T-helper 2 cell treated with Interferon-gamma antibody and Interleukin-4, amounts not matched to agents 100 ng/mL and 5 ng/mL, for 36 hours (primary cell): ENCODE results near the gene ACTN3. TPM values are rescaled to one million over a fixed set of nuclear protein-coding genes. Genes with fewer than 3 reads are reported as not detected.
"Not testable (repeated sequence)": the region's sequence is repeated elsewhere in the genome, so short reads cannot be mapped to it uniquely, and the experiment has no call there.

Experiments
- intact Hi-C: fragments of 100-400 bp; cut with micrococcal nuclease; formaldehyde crosslinking; loops from one replicate; pipeline ENCODE4 v1.15.1; 2023
- total RNA-seq: library from RNA; stranded (reverse); gene quantifications from 2 replicates; pipeline ENCODE4 v1.2.3, GENCODE V29; 2022

Gene ACTN3
- total RNA-seq, 1 donor from 2014 or later: 0.05 TPM

DNA sequence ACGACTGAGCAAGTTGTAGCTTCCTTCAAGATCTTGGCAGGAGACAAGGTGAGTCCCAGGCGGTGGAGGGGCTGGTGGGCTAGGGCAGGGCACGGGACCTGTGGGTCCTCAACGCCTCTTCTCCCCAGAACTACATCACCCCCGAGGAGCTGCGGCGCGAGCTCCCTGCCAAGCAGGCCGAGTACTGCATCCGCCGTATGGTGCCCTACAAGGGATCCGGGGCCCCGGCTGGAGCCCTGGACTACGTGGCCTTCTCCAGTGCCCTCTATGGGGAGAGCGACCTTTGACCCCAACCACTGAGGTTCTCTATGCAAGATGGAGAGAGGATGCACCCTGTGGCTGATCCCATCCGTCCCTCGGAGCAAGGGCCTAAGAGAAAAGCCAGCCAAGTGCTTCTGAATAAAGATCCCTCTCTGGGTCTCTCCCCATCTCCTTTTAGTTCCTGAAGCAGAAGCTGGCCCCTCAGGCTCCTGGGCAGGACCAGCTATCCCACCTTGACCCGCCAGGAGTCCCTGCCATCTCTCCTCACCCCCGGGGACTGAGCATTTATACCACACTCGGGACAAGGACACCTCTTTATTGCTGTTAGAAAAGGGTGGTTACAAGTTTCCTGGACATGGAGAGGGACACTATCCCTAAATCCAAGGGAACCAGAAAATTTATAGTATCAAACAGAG lies 16.3 kb downstream of the ACTN3 start:
- intact Hi-C loops: no loop called here

DNA sequence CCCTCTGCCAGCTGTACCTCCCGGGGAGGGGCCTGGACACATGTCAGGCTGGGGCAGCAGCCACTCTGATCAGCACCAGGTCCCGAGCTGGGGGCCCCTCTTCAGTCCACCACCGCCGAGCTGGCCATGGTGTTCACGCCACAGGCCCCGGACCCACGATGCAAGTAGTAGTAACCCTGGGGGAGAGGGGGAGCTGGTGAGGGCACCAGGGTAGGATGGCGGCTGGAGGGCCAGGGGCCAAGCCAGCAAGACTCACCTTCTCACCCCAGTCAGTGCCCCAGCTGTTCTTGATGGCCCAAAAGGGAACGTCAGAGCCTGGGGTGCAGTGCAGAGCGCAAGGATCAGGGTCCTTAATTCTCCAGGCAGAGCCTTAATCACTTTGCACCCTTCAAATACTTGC lies 17.1 kb downstream of the ACTN3 start:
- intact Hi-C loops: no loop called here

DNA sequence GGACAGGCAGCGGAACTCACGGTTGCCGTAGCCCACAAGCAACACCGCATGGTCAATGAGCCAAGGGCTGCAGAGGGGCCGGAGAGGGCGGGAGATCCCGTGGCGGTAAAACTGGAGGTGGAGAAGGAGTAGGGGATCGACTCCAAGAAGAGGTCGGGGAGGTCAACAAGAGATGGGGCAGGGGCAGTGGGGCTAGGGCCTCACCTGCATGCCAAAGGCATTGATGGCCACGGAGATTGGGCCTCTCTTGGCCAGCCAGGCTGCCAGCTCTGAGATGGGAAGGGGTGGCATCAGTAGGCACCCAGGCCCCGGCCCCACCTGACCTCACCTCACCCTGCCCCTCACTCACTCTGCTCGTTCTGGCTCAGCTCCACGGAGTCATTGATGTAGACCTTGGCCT lies 17.8 kb downstream of the ACTN3 start:
- intact Hi-C loops: no loop called here

DNA sequence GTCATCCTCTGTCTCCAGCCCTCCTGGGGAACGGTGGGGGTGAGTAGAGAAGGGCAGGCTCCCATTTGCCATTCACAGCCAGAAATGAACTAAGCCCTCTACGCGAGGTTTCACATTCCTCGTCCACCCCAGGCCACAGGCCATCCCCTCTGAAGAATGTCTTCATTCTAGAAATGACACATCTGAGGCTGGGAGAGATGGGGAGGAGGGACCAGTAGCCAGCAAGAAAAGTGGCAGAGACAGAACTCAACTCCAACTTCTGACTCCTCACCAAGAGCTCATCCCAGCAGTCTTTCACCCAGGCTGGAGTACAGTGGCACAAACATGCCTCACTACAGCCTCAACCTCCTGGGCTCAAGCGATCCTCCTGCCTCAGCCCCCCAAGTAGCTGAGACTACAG lies 18.3 kb downstream of the ACTN3 start:
- intact Hi-C loops: no loop called here

DNA sequence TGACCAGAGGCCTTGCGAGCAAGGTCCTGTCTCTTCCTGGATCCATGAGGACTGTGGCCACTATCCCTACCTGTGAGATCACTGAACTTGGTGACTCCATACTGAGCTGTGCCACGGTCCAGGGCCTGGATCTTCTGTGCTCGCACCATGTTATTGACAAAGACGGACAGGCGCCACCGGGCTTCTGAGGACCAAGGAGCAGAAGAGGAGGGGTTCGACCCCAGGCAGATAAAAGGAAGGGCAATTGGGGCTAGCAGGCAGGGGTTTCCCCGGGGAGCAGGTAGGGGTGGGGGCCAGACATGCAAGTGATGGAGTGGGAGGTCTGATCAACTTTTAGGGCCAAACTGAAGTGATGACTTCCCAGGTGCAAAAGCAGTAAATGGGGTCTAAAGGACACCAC lies 19.5 kb downstream of the ACTN3 start:
- intact Hi-C loops: no loop called here

DNA sequence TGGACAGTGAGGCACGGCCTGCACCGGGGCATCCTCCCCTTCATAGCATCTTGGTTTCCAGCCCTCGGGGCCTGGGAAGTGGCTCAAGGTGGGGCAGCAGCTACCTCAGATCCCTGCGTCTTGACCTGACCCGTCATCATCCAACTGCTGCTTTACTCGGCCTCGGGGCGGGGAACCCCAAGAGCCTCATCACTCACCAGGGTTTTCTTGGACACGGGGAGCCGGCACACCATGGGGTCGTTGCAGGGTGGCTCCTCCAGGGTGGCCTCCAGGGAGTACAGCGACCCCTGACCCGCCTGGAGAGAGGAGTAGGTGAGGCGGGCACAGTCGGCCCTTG lies 21.1 kb downstream of the ACTN3 start:
- intact Hi-C loops: no loop called here

DNA sequence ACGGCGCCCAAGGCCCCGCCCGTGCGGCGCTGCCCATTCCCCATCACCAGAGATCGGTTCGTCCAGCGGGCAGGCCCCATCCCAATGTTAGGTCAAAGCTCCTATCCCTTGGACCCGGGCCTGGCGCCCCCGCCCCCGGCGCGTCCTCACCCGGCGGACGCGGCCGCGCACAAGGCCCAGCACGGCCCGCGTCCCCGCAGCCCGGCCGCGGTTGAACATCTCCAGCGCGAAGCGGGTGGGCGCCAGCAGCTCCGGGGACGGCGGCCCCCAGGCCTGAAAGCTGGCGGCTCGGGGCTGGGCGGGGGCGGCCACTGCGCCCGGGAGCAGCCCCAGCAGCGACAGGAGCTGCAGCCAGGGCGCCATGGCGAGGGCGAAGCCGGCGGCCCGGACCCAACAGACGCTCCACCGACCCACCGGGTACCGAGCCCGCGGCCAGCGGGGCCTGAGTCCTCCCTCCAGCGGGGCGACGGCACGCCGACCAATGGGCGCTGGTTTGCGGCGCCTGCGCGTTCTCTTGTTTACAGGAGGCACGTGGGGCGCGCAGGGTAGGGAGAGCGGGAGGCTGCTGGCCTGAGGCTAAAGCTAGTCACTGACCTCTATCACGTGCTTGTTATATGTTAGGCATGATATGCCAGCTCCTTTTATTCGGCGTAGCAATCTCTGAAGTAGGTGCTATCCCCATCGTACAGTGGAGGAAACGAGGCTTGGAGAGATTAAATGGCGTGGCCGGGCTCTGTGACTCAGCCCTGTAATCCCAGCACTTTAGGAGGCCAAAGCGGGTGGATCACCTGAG lies 21.6 kb downstream of the ACTN3 start, which contains the start of gene CTSF:
TSS of gene CTSF (minus strand) at position 483 of the 793 bp plus-strand sequence. CDS start at position 363, 120 bp downstream.
- intact Hi-C loops: no loop called here

DNA sequence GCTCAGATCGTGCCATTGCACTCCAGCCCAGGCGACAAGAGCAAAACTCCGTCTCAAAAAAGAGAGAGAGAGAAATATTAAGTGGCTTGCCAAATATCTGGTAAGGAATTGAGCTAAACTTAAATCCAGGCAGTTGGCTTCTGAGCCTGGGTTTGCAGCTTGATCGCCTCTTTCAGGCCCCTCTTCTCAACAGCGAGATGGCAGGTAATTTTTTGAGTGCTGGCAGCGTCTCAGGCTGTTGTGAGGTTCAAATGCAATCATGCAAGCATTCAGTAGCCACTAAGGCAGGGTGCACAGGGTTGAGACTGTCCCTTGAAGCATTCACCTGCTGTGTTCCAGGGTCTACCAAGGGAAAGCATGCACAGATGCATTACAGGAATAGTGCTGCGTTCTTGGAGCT lies 22.4 kb downstream of the ACTN3 start:
- intact Hi-C loops: no loop called here

DNA sequence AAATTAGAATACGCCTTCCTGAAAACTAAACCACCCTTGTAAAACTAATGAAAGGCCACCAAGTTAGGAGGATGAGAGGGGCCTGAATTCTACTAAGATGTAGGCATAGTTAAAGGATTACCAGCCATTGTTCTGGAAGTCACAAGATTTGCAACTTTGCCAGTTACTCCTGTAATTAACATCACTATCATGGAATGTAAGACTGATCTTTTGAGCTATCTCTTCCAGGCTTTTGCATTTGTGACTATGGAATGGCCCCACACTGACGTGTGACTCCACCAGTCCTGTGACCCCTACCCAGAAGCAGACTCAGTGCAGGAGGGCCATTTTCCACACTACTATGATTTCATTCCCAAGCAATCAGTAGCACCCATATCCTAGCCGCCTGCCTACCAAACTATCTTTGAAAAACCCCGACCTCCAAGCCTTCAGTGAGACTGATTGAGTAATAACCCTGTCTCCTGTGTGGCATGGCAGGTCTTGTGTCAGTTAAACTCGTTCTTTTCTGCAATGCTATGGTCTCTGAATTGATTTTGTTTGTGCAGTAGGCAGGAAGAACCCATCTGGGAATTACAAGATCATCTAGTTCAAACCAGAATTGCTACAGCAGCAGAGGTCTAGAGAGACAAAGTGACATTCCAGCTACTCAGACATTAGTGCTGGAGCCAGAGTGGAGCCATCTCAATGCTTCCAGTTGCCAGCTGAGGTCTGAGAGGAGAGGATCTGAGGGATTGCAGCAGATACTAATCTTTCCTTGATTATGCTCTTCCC lies 23.6 kb downstream of the ACTN3 start:
- intact Hi-C loops: no loop called here

DNA sequence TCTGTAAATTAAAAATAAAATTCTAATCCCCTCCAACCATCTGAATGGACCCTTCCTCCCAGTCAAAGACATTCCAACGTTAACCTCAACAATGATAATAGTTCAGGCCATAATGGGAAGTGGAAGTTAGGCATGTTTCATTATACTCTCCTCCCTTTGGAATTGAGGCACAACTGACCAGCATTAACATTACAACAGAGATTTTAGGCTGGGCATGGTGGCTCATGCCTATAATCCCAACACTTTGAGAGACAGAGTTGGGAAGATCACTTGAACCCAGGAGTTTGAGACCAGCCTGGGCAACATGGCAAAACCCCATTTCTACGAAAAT lies 24.1 kb downstream of the ACTN3 start:
- intact Hi-C loops: no loop called here

DNA sequence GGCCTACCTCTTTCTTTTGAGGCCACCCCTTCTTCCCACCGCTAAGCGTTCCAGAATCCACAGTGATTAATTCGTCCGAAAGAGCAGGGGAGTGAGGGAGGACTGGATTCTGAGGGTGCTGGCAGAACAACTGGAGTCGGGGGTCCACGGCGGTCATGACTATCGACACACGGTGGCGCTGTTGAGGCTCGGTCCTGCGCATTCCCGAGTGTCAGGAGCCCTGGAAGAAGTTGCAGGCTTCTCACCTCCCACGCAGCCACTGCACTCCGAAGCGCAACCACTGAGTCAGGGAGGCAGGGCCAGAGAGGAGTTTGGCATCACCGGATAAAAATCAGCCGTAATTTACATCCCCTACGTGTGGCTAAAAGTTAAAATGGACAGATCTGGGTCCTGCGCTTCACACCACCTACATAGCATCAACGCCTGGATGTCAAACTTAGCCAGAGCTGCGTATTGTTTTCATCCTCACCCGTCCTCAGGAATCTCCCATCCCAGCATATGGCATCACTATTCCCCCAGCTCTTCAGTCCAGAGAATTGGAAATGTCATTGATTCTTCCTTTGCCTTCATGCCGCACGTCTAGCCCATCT lies 32.4 kb downstream of the ACTN3 start:
- intact Hi-C loops: loop anchor here (1.0 to 5.0 kb wide), 2 partner anchors 14 to 38 kb away; partner anchors contain the start of genes CCDC87, CCS and RBM14

DNA sequence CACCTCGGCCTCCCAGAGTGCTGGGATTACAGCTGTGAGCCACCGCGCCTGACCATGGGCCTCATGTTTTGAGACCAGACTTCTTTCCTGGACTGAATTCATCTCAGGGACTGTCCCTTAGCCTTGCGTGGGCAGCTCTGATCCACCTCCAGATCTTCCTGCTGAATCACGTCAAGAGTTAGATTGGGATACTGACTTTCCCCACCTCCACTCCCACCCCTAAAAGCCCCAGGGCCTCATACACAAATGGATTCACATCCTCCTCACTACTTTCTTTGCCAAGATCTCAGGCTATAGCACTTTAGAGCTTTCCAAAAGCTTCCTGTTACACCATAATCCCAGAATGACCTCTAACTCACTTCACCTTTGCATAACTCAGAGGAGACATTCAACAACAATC lies 34.1 kb downstream of the ACTN3 start:
- intact Hi-C loops: no loop called here

DNA sequence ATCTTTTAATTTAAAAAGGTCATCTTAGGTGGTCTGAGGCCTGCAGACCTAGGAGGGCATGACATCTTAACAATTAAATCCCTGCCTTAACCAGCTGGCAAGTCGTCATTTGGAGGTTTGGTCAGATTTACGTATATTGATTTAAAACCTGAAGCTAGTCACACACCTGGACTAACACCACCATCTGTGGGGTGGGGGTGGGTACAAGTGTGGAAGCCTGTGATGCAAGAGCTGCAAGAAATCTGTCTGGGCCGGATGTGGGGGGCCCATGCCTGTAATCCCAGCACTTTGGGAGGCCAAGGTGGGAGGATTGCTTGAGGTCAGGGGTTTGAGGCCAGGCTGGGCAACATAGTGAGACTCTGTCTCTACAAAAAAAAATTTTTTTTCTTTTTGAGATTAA lies 34.6 kb downstream of the ACTN3 start:
- intact Hi-C loops: no loop called here

DNA sequence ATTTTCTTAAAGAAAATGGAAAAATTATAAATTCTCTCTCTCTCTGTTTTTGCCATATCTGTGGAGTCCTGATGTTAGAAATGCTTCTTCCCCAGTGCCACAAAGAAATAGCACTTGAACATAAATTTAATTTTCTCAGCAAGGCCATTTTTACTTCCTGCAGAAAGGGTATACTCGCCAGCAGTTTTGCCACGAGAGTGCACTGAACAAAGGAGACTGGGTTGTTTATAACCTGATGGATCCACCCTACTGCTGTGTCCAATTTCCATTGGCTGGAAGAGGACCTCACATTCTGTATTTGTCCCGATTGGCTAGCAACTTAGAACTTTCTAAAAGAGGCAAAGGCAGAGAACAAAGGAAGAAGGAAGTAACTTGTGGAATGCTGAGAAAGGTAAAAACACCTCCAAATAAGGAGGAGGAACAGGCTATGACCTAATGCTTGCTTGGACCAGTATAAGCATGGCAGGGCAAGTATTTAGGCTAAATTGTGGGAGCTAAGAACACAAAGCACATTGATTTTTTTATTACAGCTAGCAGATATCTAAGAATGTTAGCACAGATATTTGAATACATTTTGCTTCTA lies 36.0 kb downstream of the ACTN3 start:
- intact Hi-C loops: not testable (repeated sequence)

DNA sequence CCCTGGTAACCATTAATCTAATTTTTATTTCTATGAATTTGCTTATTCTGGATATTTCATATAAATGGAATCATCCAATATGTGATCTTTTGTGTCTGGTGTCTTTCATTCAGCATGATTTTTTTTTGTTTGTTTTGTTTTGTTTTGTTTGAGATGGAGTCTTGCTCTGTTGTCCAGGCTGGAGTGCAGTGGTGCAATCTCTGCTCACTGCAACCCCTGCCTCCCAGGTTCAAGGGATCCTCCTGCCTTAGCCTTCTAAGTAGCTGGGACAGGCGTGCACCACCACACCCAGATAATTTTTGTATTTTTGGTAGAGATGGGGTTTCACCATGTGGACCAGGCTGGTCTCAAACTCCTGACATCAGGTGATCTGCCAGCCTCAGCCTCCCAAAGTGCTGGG lies 38.7 kb downstream of the ACTN3 start:
- intact Hi-C loops: not testable (repeated sequence)

DNA sequence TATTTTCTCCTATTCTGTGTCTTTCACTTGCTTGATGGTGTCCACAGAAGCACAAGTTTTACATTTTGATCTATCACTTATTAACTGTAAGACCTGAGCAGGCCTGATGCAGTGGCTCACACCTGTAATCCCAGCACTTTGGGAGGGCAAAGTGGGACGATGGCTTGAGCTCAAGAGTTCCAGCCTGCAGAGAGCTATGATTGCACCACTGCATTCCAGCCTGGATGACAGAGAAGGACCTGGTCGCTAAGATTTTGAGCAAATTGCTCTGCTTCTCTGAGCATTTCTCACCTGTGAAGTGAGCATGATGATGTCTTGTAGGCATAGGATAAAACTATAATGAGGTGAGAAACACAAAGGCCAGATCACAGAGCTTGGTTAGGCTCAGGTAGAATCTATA lies 39.4 kb downstream of the ACTN3 start:
- intact Hi-C loops: no loop called here

DNA sequence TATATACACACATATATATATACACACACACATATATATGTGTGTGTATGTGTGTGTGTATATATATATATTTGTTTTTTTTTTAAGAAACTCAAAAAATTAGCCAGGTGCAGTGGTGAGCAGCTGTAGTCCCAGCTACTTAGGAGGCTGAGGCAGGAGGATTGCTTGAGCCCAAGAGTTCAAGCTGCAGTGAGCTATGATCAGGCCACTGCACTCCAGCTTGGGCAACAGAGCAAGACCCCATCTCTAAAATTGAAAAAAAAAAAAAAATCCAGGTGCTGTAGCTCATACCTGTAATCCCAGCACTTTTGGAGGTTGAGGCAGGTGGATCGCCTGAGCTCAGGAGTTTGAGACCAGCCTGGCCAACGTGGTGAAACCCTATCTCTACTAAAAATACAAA lies 42.6 kb downstream of the ACTN3 start:
- intact Hi-C loops: not testable (repeated sequence)

DNA sequence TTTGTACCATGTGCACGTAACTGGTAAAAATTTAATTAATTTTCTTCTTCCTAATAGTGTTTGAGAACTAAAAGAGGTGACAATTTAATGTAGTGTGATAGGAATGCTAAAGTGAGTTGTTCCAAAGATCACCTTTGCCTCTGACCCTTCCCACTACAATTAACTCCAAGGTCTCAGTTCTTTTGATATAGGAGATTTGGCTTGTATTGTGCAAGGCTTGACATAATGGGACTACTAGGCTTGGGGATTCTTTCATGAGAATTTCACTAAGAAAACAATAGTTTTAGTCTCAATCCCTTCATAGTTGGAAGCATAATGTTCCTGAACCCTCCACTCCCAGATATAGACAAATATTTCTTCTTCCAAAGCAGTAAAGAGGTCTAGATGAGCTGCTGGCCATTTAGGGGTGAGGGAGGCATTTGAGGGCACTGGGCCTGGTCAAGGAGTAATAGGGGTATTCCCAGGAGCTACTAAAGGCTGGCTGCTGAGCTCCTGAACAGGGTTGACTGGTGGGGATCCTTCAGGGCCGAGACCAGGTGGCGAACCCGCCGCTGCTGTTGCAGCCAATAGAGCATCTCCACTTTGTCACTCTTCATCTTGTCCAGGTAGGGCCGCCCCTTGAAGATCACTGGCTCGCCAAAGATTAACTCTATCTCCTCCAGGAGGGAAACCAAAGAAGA lies 43.4 kb downstream of the ACTN3 start:
- intact Hi-C loops: loop anchor here (10.0 kb wide), 1 partner anchor 365 kb away; the partner anchor contains the start of gene PC

DNA sequence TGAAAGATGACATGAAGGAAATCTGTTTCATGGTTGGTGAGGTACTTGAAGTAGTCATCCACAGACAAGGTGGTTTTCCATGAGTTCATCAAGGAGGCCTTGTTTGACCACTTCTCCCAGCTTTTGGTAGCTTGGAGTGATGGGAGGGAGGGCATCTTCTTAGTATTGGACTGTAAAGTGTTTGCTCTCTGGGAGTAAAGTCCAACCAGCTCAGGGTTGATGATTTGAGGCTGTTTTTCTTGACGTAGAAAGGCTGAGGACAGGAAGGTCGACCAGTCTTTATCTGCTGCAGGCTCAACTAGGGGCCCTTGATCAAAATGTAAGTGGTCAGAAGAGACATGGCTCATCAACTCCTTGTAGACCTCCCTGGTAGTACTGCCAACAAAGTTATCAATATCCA lies 44.5 kb downstream of the ACTN3 start:
- intact Hi-C loops: loop anchor here (10.0 kb wide), 1 partner anchor 364 kb away; the partner anchor contains the start of gene PC

DNA sequence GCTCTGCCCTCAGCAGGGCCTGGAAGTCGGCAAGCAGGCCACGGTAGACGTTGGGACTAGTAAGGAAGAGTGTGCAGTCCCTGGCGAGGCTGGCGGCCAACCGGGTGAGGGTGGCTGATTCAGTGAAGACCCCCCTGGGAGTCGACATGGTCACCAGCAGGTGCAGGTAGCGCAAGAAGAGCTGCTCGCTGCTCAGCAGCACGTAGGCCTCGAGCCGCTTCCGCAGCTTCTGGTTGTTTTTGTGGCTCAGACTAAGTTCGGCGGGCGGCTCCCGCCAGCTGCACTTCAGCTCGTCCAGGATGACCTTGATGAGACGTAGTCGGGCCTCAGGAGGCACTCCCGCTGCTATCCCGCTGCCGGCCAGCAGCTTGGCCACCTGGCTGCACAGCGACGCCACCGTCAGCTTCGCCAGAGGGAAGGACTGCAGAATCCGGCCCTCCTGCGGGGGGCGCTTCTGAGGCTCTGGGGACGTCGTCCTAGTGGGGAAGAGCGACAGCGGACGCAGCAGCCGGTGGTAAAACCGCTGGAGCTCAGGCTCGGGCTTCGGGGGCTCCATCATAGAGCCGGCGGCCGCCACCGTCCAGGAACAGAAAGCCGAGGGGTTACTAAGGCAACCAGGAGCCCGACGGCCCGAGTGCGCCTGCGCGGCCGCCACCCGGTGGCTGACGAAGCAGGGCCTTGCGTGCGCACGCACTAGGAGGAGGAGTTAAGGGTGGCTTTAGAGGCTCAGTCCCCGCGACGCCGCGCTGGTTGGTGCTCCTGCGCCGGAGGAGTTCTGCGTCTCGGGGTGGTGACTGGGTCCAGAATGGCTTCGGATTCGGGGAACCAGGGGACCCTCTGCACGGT lies 46.0 kb downstream of the ACTN3 start, which contains the start of the genes CCDC87 and CCS:
TSS of gene CCDC87 (minus strand) at position 607 of the 846 bp plus-strand sequence. CDS start at position 559, 48 bp downstream.
TSS of gene CCS (plus strand) at position 729 of the 846 bp plus-strand sequence. CDS start at position 806, 77 bp downstream.
- intact Hi-C loops: loop anchor here (1.0 to 10.0 kb wide), 6 partner anchors 13 to 362 kb away; partner anchors contain the start of genes ACTN3, PC, RBM14 and RBM4
